ENCODE results near the gene FGF1.

- TF ChIP-seq CTCF (IDR thresholded peaks at IDR 0.05) (no peak), POLR2A (IDR thresholded peaks at IDR 0.05) (no peak)
These were observed 135.4 kb downstream of the FGF1 start for GRCh38 chr5:142550471-142550870.
